ENCODE measurements around the gene USHBP1.

GRCh38 chr19:17256130-17256529 lies 8.4 kb downstream of the USHBP1 start:
- TF ChIP-seq ZNF274 (IDR thresholded peaks at IDR 0.05; ENCODE audit: low read depth, low read length) = no peak
- TF ChIP-seq YY1 (IDR thresholded peaks at IDR 0.05; ENCODE audit: insufficient read depth, insufficient read length) = no peak

Measured in NT2/D1 (cell line).